AG09309 (cell line): ENCODE results near the gene TSPOAP1.

Experiments used
- DNase-seq: peaks from one replicate; pipeline ENCODE4 v3.0.0-alpha.2; 2010; ENCODE audit warnings: low read depth
- H3K4me3 ChIP-seq: 2 replicates; pipeline ENCODE4 v1.5.1; 2011; ENCODE audit warnings: mild to moderate bottlenecking, low read depth, low read length, moderate library complexity; ENCODE audit not compliant: control insufficient read depth
- CTCF ChIP-seq: IDR thresholded peaks from 2 replicates; pipeline ENCODE4 v1.5.1; 2011; ENCODE audit warnings: mild to moderate bottlenecking, low read depth, low read length, inconsistent platforms; ENCODE audit not compliant: insufficient read depth, control insufficient read depth; ENCODE audit errors: missing control alignments

The TSPOAP1 gene

DNA sequence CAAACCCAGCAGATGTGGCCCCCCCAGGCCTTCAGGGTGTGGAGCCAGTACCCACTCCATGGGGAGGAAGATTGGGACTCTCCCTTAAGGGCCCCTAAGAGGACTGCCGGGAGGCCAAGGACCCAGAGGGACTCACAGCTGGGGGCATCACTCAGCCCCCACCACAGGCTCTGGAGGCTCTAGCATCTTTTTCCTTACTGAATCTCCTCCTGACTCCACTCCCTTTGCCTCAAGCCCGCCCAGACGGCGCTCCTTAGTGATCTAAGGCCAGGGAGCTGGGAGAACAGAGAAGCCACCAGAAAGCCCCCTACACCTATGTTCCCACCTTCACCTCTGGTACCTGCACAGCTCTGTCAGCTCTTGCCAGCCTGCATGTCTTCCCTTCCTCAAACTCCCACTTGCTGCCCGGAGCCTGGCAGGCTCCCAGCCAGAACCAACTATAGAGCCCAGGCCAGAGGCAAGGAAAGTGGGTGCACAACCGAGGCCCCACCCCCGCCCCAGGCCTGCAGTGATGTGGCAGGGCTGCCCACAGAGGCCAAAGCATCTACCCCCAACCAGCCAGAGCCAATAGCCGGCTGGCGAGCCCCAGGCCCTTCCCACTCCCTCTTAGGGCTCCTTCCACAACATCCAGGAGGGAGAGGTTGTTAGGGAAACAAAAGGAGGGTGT is 25.5 kb downstream of the TSPOAP1 start:
- DNase-seq = no peak
- no peak overlapping the region for H3K4me3 ChIP-seq
- TF ChIP-seq CTCF = no peak

DNA sequence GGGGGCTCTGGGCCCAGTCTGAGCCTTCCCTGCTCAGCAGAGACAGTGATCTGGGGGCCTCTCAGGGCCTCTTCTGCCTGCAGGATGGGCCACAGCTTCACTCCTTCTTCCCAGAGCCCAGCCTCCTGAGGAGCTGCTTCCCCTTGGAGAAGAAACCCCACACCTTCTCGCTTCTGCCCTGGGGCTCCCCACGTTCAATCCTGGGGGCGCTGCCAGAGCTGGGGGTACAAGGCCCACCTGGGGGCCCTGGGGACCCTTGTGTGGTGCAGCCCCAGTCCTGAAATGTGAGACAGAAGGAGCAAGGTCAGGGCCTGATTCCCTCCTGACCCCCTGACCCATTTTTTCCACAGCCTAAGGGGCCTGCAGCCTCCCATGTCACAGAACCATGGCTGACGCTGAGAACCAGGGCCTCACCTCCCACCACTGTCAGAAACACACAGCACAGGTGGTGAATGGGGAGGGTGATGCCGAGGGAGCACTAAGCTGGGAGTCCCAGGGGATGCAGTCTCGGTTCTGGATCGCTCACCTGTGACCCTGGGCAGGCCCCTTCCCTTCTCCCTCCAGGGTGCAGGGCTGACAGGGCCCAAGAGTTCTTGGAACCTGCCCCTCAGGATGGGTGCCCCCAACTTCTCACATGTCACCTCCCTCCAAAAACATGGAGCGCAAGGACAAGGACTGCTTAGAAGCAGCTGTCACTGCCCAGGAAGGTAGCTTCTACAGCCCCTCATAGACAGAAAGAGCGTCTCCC is 26.2 kb downstream of the TSPOAP1 start:
- no peak for DNase-seq
- TF ChIP-seq CTCF = no peak

GRCh38 chr17:58301504-58302150 is 27.0 kb downstream of the TSPOAP1 start:
- no peak for DNase-seq
- H3K4me3 ChIP-seq = no peak overlapping the region

More for the DNA sequence above, 26.2 kb downstream of the TSPOAP1 start:
- H3K4me3 ChIP-seq = no peak overlapping the region

GRCh38 chr17:58300336-58300735 is 28.3 kb downstream of the TSPOAP1 start:
- no peak for DNase-seq
- no peak for TF ChIP-seq CTCF
- no peak overlapping the region for H3K4me3 ChIP-seq

More at GRCh38 chr17:58301504-58302150, 27.0 kb downstream of the TSPOAP1 start:
- no peak for TF ChIP-seq CTCF

DNA sequence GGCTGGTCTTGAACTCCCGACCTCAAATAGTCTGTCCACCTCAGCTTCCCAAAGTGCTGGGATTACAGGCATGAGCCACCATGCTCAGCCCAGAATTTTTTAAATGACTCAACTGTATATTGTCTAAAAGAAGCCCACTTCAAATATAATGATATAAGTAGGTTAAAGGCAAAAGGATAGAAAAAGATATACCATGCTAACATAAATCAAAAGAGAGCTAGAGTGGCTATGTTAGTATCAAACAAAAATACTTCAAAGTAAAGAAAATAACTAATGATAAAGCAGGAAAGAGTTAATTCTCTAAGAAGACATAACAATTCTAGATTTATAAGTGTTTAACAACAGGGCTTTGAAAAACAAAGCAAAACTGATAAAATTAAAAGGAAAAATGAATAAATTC is 34.6 kb downstream of the TSPOAP1 start:
- TF ChIP-seq CTCF = no peak
- no peak overlapping the region for H3K4me3 ChIP-seq
- no peak for DNase-seq

- H3K4me3 ChIP-seq = no peak overlapping the region
- no peak for DNase-seq
- no peak for TF ChIP-seq CTCF
Observed at GRCh38 chr17:58291246-58291645, 37.3 kb downstream of the TSPOAP1 start.
